Neutrophil (primary cell): ENCODE measurements around the gene CCT6B.

Source experiments
- H3K27ac ChIP-seq: fragments of 200-600 bp; sonication (generic); 2 replicates; pipeline ENCODE4 v1.5.1; 2016; ENCODE audit warnings: mild to moderate bottlenecking, moderate library complexity
- H3K27me3 ChIP-seq: fragments of 200-600 bp; sonication (generic); 2 replicates; pipeline ENCODE4 v1.6.0; 2016; ENCODE audit warnings: mild to moderate bottlenecking
- H3K36me3 ChIP-seq: fragments of 200-600 bp; sonication (generic); 2 replicates; pipeline ENCODE4 v1.5.1; 2017
- H3K4me1 ChIP-seq, 2 experiments: fragments of 200-600 bp in 1 of 2; sonication (generic) in 1 of 2; 1 replicate in 1 of 2; 2 replicates in 1 of 2; pipeline versions ENCODE4 v1.5.1 to v1.6.1; 2013 to 2016; ENCODE audit warnings: low read depth in 1 of 2, low read length in 1 of 2, mild to moderate bottlenecking in 1 of 2, moderate library complexity in 1 of 2; ENCODE audit not compliant: control insufficient read depth in 1 of 2, insufficient read depth in 1 of 2
- H3K4me3 ChIP-seq, 2 experiments: fragments of 200-600 bp in 1 of 2; sonication (generic) in 1 of 2; 1 replicate in 1 of 2; 2 replicates in 1 of 2; pipeline ENCODE4 v1.5.1; 2013 to 2016; ENCODE audit warnings: low read depth in 1 of 2, low read length in 1 of 2, mild to moderate bottlenecking in 1 of 2, moderate library complexity in 1 of 2
- H3K9me3 ChIP-seq: fragments of 200-600 bp; sonication (generic); 2 replicates; pipeline ENCODE4 v1.5.1; 2016
- CTCF ChIP-seq: fragments of 200-600 bp; sonication (generic); IDR thresholded peaks from 2 replicates; pipeline ENCODE4 v1.5.1; 2016; ENCODE audit warnings: antibody characterized with exemption

CCT6B gene

GRCh38 chr17:34892461-34893249 lies 68.6 kb downstream of the CCT6B start:
- no peak overlapping the region for H3K4me3 ChIP-seq
- peaks cover 18 to 28% of the 10 kb centered on the region in 2 experiments for H3K4me1 ChIP-seq
- no peaks in the 10 kb centered on the region for H3K9me3 ChIP-seq
- no peaks in the 10 kb centered on the region for H3K36me3 ChIP-seq
- H3K27me3 ChIP-seq, result peaks cover 16% of the 10 kb centered on the region
- H3K27ac ChIP-seq, result no peak overlapping the region
- TF ChIP-seq CTCF, result no peak

GRCh38 chr17:34886831-34887230 lies 74.4 kb downstream of the CCT6B start:
- Histone ChIP-seq H3K4me3 (no peak overlapping the region), H3K27ac (peak overlapping the region; percentile 12), H3K9me3 (no peaks in the 10 kb centered on the region), H3K27me3 (no peaks in the 10 kb centered on the region), H3K36me3 (no peaks in the 10 kb centered on the region), H3K4me1 (peaks cover 15 to 24% of the 10 kb centered on the region in 2 experiments)
- no peak for TF ChIP-seq CTCF

GRCh38 chr17:34885076-34885475 lies 76.2 kb downstream of the CCT6B start:
- Histone ChIP-seq H3K4me1 (peaks cover 15 to 24% of the 10 kb centered on the region in 2 experiments), H3K4me3 (no peak overlapping the region), H3K36me3 (no peaks in the 10 kb centered on the region), H3K9me3 (no peaks in the 10 kb centered on the region), H3K27me3 (peaks cover 4% of the 10 kb centered on the region), H3K27ac (no peak overlapping the region)
- TF ChIP-seq CTCF, result no peak

- H3K27ac ChIP-seq, result no peak overlapping the region
- TF ChIP-seq CTCF, result no peak
- peaks cover 15 to 24% of the 10 kb centered on the region in 2 experiments for H3K4me1 ChIP-seq
- no peaks in the 10 kb centered on the region for H3K9me3 ChIP-seq
- H3K4me3 ChIP-seq, result no peak overlapping the region
- H3K36me3 ChIP-seq, result no peaks in the 10 kb centered on the region
- peaks cover 8% of the 10 kb centered on the region for H3K27me3 ChIP-seq
Measured at GRCh38 chr17:34884597-34884996, 76.7 kb downstream of the CCT6B start.

- TF ChIP-seq CTCF, result no peak
- no peaks in the 10 kb centered on the region for H3K9me3 ChIP-seq
- peaks cover 18% of the 10 kb centered on the region for H3K27me3 ChIP-seq
Measured at GRCh38 chr17:34883106-34884000, 77.9 kb downstream of the CCT6B start.

More at GRCh38 chr17:34883106-34884000, 77.9 kb downstream of the CCT6B start:
- H3K4me1 ChIP-seq, result peaks cover 15 to 24% of the 10 kb centered on the region in 2 experiments
- no peaks in the 10 kb centered on the region for H3K36me3 ChIP-seq
- H3K27ac ChIP-seq, result no peak overlapping the region
- H3K4me3 ChIP-seq, result no peak overlapping the region
